HCT116 (cell line): ENCODE measurements around the gene SDK2. TPM values are rescaled to one million over a fixed set of nuclear protein-coding genes. Genes with fewer than 3 reads are reported as not detected.

Experiments
- ATAC-seq: fragments of 200-7000 bp; cut with Tn5 transposase; 2 replicates; pipeline ENCODE4 v1.9.1; 2020; ENCODE audit warnings: mild to moderate bottlenecking, moderate library complexity
- BruUV-seq: library from RNA; stranded (reverse); fragments of 400-500 nt; replicated peaks from 2 replicates; lab custom pipeline; 2021; lab: Mats Ljungman, UMichigan
- CTCF ChIA-PET: fragments of 300-600 bp; sonication (Branson Sonifier 250); formaldehyde crosslinking; loops from one replicate; lab custom pipeline; 2021; ENCODE audit warnings: antibody characterized with exemption; lab: Charles Lee
- POLR2A ChIA-PET: fragments of 300-600, 350-600 bp; sonication (Branson Sonifier 250); formaldehyde crosslinking; loops from one replicate; lab custom pipeline; 2021; ENCODE audit warnings: antibody characterized with exemption; lab: Charles Lee
- RAD21 ChIA-PET, 2 experiments: fragments of 300-600 bp; sonication (Branson Sonifier 250); formaldehyde crosslinking; loops; one replicate each; lab custom pipeline; 2023; ENCODE audit warnings: low total read pairs in 2 of 2; ENCODE audit not compliant: uncharacterized antibody in 2 of 2, unreplicated experiment in 2 of 2, low non-redundant PET in 1 of 2; lab: Charles Lee
- DNase-seq: peaks from one replicate; pipeline ENCODE4 v3.0.0-alpha.2; 2010; ENCODE audit warnings: low read depth, low spot score
- H2AFZ ChIP-seq: fragments of 200-600 bp; shearing (Covaris generic), sonication (generic); 2 replicates; pipeline ENCODE4 v1.6.1; 2017; ENCODE audit warnings: low read depth, mixed run types, mixed read lengths, antibody characterized with exemption, low read length; ENCODE audit not compliant: poor library complexity, severe bottlenecking
- H3K27ac ChIP-seq: 2 replicates; pipeline ENCODE4 v1.5.1; 2012; ENCODE audit warnings: low read depth, low read length
- H3K27me3 ChIP-seq: fragments of 200-600 bp; sonication (generic); 2 replicates; pipeline ENCODE4 v1.6.1; 2016; ENCODE audit warnings: mixed run types, low read length, mixed read lengths; ENCODE audit not compliant: insufficient read depth
- H3K36me3 ChIP-seq, 2 experiments: fragments of 200-500 bp in 1 of 2; fragments of 200-600 bp in 1 of 2; sonication (Bioruptor generic) in 1 of 2; sonication (generic) in 1 of 2; 2 replicates each; pipeline versions ENCODE4 v1.5.1 to v1.6.1; 2014 to 2016; ENCODE audit warnings: low read length in 2 of 2, inconsistent platforms in 1 of 2, mixed read lengths in 1 of 2, mixed run types in 1 of 2; ENCODE audit not compliant: insufficient read depth in 2 of 2, control insufficient read depth in 1 of 2
- H3K4me1 ChIP-seq, 2 experiments: fragments of 200-600 bp in 1 of 2; sonication (generic) in 1 of 2; 2 replicates each; pipeline versions ENCODE4 v1.5.1 to v1.6.1; 2012 to 2017; ENCODE audit warnings: low read length in 2 of 2, inconsistent platforms in 1 of 2, mild to moderate bottlenecking in 1 of 2, mixed read lengths in 1 of 2, mixed run types in 1 of 2, moderate library complexity in 1 of 2; ENCODE audit not compliant: insufficient read depth in 2 of 2, control insufficient read depth in 1 of 2
- H3K4me2 ChIP-seq: fragments of 200-600 bp; sonication (generic); 2 replicates; pipeline ENCODE4 v1.6.1; 2017; ENCODE audit warnings: mixed run types, low read length, mixed read lengths
- H3K4me3 ChIP-seq, 2 experiments: fragments of 200-600 bp in 1 of 2; sonication (generic) in 1 of 2; replicated peaks in 1 of 2; 2 replicates each; pipeline ENCODE4 v1.5.1; 2011 to 2016; ENCODE audit warnings: low read length in 2 of 2, control low read depth in 1 of 2, low read depth in 1 of 2, mild to moderate bottlenecking in 1 of 2, mixed read lengths in 1 of 2, mixed run types in 1 of 2
- H3K79me2 ChIP-seq: fragments of 200-600 bp; sonication (generic); 2 replicates; pipeline ENCODE4 v1.6.1; 2017; ENCODE audit warnings: mild to moderate bottlenecking, mixed run types, low read length, moderate library complexity, mixed read lengths; ENCODE audit not compliant: insufficient read depth
- H3K9ac ChIP-seq: fragments of 200-600 bp; sonication (generic); 2 replicates; pipeline ENCODE4 v1.6.1; 2016; ENCODE audit warnings: low read length, mixed read lengths
- H3K9me2 ChIP-seq: fragments of 200-600 bp; sonication (generic), shearing (Covaris generic); 2 replicates; pipeline ENCODE4 v1.6.1; 2017; ENCODE audit warnings: mixed run types, mild to moderate bottlenecking, moderate library complexity; ENCODE audit not compliant: insufficient read depth
- H3K9me3 ChIP-seq, 2 experiments: fragments of 200-500 bp in 1 of 2; fragments of 200-600 bp in 1 of 2; sonication (Bioruptor generic) in 1 of 2; sonication (generic) in 1 of 2; 2 replicates each; pipeline ENCODE4 v1.6.1; 2014 to 2017; ENCODE audit warnings: low read length in 2 of 2, mixed read lengths in 2 of 2, inconsistent platforms in 1 of 2, low read depth in 1 of 2, mild to moderate bottlenecking in 1 of 2, mixed run types in 1 of 2, moderate library complexity in 1 of 2; ENCODE audit not compliant: control insufficient read depth in 1 of 2, insufficient read depth in 1 of 2
- H4K20me1 ChIP-seq: fragments of 200-600 bp; sonication (generic), shearing (Covaris generic); 2 replicates; pipeline ENCODE4 v1.6.1; 2017; ENCODE audit warnings: mixed run types, mild to moderate bottlenecking, moderate library complexity; ENCODE audit not compliant: insufficient read depth
- EGR1 ChIP-seq: IDR thresholded peaks from 2 replicates; pipeline ENCODE4 v1.6.1; 2012; ENCODE audit warnings: low read depth
- ELF1 ChIP-seq: IDR thresholded peaks from 2 replicates; pipeline ENCODE4 v1.6.1; 2012; ENCODE audit warnings: low read depth, borderline replicate concordance
- FOSL1 ChIP-seq: IDR thresholded peaks from 2 replicates; pipeline ENCODE4 v1.6.1; 2012; ENCODE audit warnings: low read depth
- JUND ChIP-seq: IDR thresholded peaks from 2 replicates; pipeline ENCODE4 v1.6.1; 2012
- RAD21 ChIP-seq: IDR thresholded peaks from 2 replicates; pipeline ENCODE4 v1.6.1; 2012; ENCODE audit warnings: low read depth, mild to moderate bottlenecking
- SIN3A ChIP-seq: IDR thresholded peaks from 2 replicates; pipeline ENCODE4 v1.6.1; 2012; ENCODE audit warnings: low read depth
- SP1 ChIP-seq: IDR thresholded peaks from 2 replicates; pipeline ENCODE4 v1.6.1; 2012; ENCODE audit warnings: low read depth
- TCF7L2 ChIP-seq: IDR thresholded peaks from 2 replicates; pipeline ENCODE4 v1.7.0; 2011; ENCODE audit warnings: borderline replicate concordance, inconsistent platforms; ENCODE audit not compliant: insufficient read depth, insufficient read length; ENCODE audit errors: extremely low read depth
- ZFX ChIP-seq: fragments of 450-650 bp; IDR thresholded peaks from 2 replicates; pipeline ENCODE4 v1.6.1; 2017
- ZNF274 ChIP-seq: fragments of 200-500 bp; sonication (Bioruptor generic); IDR thresholded peaks from 2 replicates; pipeline ENCODE4 v1.6.1; 2014; ENCODE audit warnings: mild to moderate bottlenecking, low read depth, low read length, inconsistent platforms
- intact Hi-C: fragments of 100-400 bp; cut with micrococcal nuclease; formaldehyde crosslinking; loops from 2 replicates; pipeline ENCODE4 v1.10.0; 2022
- total RNA-seq: library from RNA; stranded (reverse); gene quantifications from one replicate; pipeline ENCODE4 v1.2.1, GENCODE V29; 2021; ENCODE audit not compliant: unreplicated experiment
- TF ChIP-seq, protein P1 (sequence below): IDR thresholded peaks from 2 replicates; pipeline ENCODE4 v1.6.1; 2012
- TF ChIP-seq, protein P2 (sequence below), 3 experiments: fragments of 200-600 bp in 1 of 3; sonication (generic) in 1 of 3; IDR thresholded peaks in 2 of 3; conservative IDR thresholded peaks in 1 of 3; 2 replicates each; pipeline ENCODE4 v1.5.1; 2012 to 2017; ENCODE audit warnings: low read depth in 2 of 3, low read length in 2 of 3, antibody characterized with exemption in 1 of 3, borderline replicate concordance in 1 of 3, control low read depth in 1 of 3, mild to moderate bottlenecking in 1 of 3, mixed read lengths in 1 of 3, mixed run types in 1 of 3, moderate library complexity in 1 of 3; ENCODE audit not compliant: insufficient read depth in 1 of 3
- TF ChIP-seq, protein P3 (sequence below): IDR thresholded peaks from 2 replicates; pipeline ENCODE4 v1.6.1; 2012; ENCODE audit warnings: low read depth

SDK2 gene
- total RNA-seq, 1 experiment from 2014 or later, result 0.10 TPM

DNA sequence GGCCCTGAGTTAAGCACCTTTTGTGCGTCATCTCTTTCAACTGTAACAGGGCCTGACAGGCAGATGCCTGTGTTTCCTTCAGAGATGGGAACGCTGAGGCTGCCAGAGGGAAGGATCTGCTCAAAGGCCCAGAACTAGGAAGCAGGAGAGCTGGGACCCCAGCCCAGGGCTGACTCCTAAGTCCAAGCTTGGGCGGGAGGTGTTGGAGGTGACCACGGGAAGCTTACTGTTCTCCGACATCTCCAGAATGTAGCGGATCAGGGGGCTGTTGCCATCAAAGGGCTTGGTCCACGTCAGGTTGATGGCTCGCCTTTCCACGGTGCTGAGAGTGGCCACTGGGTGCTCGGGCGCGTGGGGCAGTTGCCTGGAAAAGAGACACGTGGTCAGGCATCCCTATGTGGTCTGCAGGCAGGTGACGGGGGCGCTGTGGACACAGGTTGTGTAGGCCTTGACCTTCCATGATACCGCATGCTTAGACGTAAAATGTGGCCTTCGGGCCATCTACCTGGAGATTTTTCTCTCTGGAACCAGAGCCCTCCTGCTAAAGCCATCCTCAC is 221.0 kb downstream of the SDK2 start:
- RAD21 ChIA-PET, result no interaction called here
- no peaks in the 10 kb centered on the region for H4K20me1 ChIP-seq
- POLR2A ChIA-PET, result interaction anchor here (0.6 kb wide), 1 partner anchor 48 kb away, joined by 3 read pairs; no protein-coding TSS in a partner anchor
- H3K4me3 ChIP-seq, result no peak overlapping the region
- H3K9me3 ChIP-seq, result no peaks in the 10 kb centered on the region
- intact Hi-C loops, result loop anchor here (5.0 kb wide), 1 partner anchor 696 kb away; no protein-coding TSS in a partner anchor
- no peak overlapping the region for H2AFZ ChIP-seq
- H3K27me3 ChIP-seq, result no peaks in the 10 kb centered on the region
- H3K27ac ChIP-seq, result no peak overlapping the region
- ATAC-seq (no peak), DNase-seq (no peak)
- peaks cover 6 to 15% of the 10 kb centered on the region in 2 experiments; a peak in 3 of 4 replicates for H3K4me1 ChIP-seq
- no peaks in the 10 kb centered on the region for H3K79me2 ChIP-seq
- CTCF ChIA-PET, result no interaction called here
- H3K9ac ChIP-seq, result no peak overlapping the region
- no peaks in the 10 kb centered on the region for H3K9me2 ChIP-seq
- no peak overlapping the region for H3K4me2 ChIP-seq
- TF ChIP-seq, protein P1, sequence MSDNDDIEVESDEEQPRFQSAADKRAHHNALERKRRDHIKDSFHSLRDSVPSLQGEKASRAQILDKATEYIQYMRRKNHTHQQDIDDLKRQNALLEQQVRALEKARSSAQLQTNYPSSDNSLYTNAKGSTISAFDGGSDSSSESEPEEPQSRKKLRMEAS, result no peak
- TF ChIP-seq SP1 (no peak), JUND (no peak), TCF7L2 (no peak), ZFX (no peak), RAD21 (no peak), EGR1 (no peak), SIN3A (no peak), FOSL1 (no peak), ZNF274 (no peak), ELF1 (no peak)
- TF ChIP-seq, protein P2, sequence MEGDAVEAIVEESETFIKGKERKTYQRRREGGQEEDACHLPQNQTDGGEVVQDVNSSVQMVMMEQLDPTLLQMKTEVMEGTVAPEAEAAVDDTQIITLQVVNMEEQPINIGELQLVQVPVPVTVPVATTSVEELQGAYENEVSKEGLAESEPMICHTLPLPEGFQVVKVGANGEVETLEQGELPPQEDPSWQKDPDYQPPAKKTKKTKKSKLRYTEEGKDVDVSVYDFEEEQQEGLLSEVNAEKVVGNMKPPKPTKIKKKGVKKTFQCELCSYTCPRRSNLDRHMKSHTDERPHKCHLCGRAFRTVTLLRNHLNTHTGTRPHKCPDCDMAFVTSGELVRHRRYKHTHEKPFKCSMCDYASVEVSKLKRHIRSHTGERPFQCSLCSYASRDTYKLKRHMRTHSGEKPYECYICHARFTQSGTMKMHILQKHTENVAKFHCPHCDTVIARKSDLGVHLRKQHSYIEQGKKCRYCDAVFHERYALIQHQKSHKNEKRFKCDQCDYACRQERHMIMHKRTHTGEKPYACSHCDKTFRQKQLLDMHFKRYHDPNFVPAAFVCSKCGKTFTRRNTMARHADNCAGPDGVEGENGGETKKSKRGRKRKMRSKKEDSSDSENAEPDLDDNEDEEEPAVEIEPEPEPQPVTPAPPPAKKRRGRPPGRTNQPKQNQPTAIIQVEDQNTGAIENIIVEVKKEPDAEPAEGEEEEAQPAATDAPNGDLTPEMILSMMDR (IDR thresholded peaks at IDR 0.05 in 2 of 3, conservative IDR thresholded peaks at IDR 0.05 in 1 of 3; ENCODE audit: borderline replicate concordance in 1 of 3, insufficient read depth in 1 of 3, low read depth in 2 of 3, low read length in 2 of 3), result no peak
- TF ChIP-seq, protein P3, sequence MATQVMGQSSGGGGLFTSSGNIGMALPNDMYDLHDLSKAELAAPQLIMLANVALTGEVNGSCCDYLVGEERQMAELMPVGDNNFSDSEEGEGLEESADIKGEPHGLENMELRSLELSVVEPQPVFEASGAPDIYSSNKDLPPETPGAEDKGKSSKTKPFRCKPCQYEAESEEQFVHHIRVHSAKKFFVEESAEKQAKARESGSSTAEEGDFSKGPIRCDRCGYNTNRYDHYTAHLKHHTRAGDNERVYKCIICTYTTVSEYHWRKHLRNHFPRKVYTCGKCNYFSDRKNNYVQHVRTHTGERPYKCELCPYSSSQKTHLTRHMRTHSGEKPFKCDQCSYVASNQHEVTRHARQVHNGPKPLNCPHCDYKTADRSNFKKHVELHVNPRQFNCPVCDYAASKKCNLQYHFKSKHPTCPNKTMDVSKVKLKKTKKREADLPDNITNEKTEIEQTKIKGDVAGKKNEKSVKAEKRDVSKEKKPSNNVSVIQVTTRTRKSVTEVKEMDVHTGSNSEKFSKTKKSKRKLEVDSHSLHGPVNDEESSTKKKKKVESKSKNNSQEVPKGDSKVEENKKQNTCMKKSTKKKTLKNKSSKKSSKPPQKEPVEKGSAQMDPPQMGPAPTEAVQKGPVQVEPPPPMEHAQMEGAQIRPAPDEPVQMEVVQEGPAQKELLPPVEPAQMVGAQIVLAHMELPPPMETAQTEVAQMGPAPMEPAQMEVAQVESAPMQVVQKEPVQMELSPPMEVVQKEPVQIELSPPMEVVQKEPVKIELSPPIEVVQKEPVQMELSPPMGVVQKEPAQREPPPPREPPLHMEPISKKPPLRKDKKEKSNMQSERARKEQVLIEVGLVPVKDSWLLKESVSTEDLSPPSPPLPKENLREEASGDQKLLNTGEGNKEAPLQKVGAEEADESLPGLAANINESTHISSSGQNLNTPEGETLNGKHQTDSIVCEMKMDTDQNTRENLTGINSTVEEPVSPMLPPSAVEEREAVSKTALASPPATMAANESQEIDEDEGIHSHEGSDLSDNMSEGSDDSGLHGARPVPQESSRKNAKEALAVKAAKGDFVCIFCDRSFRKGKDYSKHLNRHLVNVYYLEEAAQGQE, result no peak
- BruUV-seq, result no TSS peak
- no peaks in the 10 kb centered on the region for H3K36me3 ChIP-seq
